Activated naive CD8-positive, alpha-beta T cell treated with anti-CD3 and anti-CD28 coated beads for 36 hours (primary cell): ENCODE data around the gene ATN1. TPM values are rescaled to one million over a fixed set of nuclear protein-coding genes. Genes with fewer than 3 reads are reported as not detected.

Source experiments
- DNase-seq: peaks from one replicate; pipeline ENCODE4 v3.0.0; 2021
- H3K27ac Mint-ChIP-seq: one replicate; pipeline ENCODE4 v1.8.0; 2022; ENCODE audit warnings: mild to moderate bottlenecking, moderate library complexity, mixed read lengths
- H3K27me3 Mint-ChIP-seq: one replicate; pipeline ENCODE4 v1.8.0; 2022; ENCODE audit warnings: mild to moderate bottlenecking, mixed read lengths
- H3K36me3 Mint-ChIP-seq: one replicate; pipeline ENCODE4 v1.8.0; 2021; ENCODE audit warnings: mild to moderate bottlenecking, mixed read lengths
- H3K4me1 Mint-ChIP-seq: one replicate; pipeline ENCODE4 v1.8.0; 2021; ENCODE audit warnings: mixed read lengths
- H3K4me3 Mint-ChIP-seq: one replicate; pipeline ENCODE4 v1.8.0; 2022; ENCODE audit warnings: mild to moderate bottlenecking, moderate library complexity, mixed read lengths
- H3K9me3 Mint-ChIP-seq: one replicate; pipeline ENCODE4 v1.8.0; 2022; ENCODE audit warnings: mixed read lengths
- total RNA-seq, 2 experiments: library from RNA; stranded (reverse); gene quantifications; one replicate each; pipeline ENCODE4 v1.2.3, GENCODE V29; 2021

The ATN1 gene
- total RNA-seq, 2 experiments from 2014 or later, result 27.6 to 28.5 TPM

DNA sequence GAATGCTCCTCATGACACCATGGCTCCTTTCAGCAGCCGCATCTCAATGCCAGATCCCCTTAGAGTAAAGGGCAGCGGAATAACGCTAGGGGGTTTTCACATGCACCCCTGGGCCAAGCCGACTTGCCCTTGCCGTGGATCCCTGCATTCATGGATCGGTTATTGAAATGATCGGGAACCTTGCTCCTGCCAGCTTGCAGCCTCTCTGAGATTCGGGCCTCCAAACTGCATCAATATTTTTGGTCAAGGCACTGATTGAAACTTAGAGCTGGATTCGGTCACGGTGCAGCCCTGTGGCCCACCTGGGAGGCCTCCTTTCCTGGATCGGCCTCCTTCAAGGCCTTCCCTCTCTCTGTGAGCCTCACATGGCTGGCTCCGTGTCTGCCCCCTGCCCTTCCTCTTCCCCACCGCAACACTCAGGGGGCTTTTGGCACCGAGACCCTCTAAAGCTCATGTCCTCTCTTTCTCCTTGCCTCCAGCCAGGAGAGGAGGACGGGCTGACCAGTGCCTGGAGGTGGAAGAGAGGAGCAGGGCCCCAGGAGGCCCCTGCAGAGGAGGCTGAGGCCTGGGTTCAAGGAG lies 25.2 kb downstream of the ATN1 start:
- Mint-ChIP-seq H3K27ac (peak overlapping the region; percentile 93), H3K27me3 (peaks cover 4% of the 10 kb centered on the region), H3K9me3 (no peaks in the 10 kb centered on the region), H3K4me3 (peak overlapping the region; percentile 100), H3K36me3 (peaks cover 64% of the 10 kb centered on the region), H3K4me1 (peaks cover 69% of the 10 kb centered on the region)
- no peak for DNase-seq

DNA sequence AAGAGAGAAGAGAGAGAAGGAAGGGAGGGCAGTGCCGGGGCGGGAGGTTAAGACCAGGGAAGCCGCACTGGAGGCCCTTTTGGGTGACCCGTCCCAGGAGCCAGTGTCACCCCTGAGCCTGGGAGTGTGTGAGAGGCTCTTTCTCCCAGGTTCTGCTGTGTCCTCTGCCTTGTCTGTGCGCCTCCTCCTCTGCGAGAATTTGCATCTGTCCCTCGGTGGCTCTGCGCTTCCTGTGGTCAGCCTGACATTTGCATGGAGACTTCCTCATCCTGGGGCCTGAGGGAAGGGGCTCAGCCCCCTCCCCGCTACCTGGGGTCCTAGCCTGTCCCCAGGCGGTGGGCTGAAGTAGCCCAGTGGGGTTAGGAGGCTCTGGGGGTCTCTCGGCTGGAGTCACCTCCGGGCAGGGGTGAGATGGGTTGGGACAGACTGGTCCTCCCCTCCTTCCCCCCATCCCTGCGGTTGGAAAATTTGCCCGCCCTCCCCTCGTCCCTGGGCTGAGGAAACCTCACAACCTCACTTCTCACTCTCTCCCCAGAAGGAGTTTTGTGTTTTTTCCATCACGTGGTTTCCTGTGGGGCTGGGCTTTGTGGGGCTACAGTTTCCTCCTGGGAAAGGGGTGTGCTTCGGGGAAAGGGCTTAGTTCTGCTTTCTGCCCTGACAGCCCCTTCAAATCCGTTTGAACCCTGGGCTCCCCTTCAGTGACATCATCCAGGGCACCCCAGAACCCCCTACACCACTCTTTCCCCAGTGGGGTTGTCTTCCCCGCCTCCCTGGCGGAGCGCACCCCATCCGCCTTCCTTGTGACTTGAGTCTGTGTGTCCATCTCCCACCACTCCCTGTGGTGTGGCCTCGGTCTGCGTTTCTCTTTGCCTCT lies 25.9 kb downstream of the ATN1 start:
- no peaks in the 10 kb centered on the region for H3K9me3 Mint-ChIP-seq
- peak; percentile 88 for DNase-seq
- peak overlapping the region; percentile 100 for H3K4me3 Mint-ChIP-seq
- H3K27ac Mint-ChIP-seq, result peak overlapping the region; percentile 93
- H3K36me3 Mint-ChIP-seq, result peaks cover 72% of the 10 kb centered on the region
- peaks cover 4% of the 10 kb centered on the region for H3K27me3 Mint-ChIP-seq
- H3K4me1 Mint-ChIP-seq, result peaks cover 69% of the 10 kb centered on the region

DNA sequence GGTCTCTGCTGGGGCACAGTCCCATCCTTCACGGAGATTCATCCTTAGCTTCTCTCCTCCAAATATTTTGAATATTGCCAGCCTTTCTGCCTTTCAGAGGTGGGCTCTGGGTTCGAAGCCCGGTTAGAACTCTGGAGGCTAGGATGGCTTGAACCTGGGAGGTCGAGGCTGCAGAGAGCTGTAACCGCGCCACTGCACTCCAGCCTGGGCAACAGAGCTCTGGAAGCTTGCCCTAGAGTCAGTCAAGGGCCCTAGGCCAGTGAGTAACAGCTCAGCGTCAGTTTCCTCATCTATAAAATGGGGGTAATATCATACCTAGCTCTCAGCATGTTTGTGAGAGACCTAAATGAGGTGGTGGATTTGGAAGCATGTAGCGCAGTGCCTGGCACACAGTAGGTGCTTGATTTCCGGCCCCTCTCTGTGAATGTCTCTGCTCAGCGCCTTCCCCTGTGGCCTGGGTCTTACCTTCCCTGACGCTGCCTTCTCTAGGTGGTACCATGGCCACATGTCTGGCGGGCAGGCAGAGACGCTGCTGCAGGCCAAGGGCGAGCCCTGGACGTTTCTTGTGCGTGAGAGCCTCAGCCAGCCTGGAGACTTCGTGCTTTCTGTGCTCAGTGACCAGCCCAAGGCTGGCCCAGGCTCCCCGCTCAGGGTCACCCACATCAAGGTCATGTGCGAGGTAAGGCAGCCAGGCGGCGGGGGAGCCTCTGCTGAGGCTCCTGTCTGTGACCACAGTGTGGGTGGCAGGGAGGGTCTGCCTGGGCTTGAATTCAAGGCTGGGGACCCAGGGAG lies 26.8 kb downstream of the ATN1 start:
- peaks cover 4% of the 10 kb centered on the region for H3K27me3 Mint-ChIP-seq
- H3K9me3 Mint-ChIP-seq, result no peaks in the 10 kb centered on the region
- peak overlapping the region; percentile 100 for H3K4me3 Mint-ChIP-seq
- no peak for DNase-seq
- peaks cover 68% of the 10 kb centered on the region for H3K4me1 Mint-ChIP-seq
- H3K36me3 Mint-ChIP-seq, result peaks cover 80% of the 10 kb centered on the region
- peak overlapping the region; percentile 93 for H3K27ac Mint-ChIP-seq

DNA sequence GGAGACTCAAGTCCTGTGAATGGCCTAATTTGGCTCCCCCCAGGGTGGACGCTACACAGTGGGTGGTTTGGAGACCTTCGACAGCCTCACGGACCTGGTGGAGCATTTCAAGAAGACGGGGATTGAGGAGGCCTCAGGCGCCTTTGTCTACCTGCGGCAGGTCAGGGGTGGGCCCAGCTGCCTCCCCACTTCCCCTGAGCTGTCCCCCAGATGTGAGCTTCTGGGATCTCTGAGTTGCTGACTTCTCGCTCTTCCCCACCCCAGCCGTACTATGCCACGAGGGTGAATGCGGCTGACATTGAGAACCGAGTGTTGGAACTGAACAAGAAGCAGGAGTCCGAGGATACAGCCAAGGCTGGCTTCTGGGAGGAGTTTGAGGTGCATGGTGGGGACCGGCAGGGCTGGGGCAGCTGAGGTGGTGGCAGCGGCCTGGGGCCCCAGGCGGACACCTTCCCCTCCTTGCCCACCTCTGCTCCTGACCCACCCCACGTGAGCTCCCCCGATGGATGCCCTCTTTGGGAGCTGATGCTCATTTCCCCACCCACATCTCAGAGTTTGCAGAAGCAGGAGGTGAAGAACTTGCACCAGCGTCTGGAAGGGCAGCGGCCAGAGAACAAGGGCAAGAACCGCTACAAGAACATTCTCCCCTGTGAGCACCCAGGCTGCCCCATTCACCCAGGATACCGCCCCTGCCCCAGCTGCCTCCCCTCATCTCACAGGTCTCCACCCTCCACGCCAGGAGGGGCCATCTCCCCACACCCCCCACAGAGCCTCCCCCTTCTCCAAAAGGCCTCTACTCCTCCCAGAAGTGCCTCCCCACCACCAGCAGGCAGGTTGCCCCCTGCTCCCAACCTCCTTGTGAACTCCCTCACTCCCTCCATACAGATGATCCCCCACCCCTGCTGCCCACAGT lies 27.6 kb downstream of the ATN1 start:
- H3K27ac Mint-ChIP-seq, result peak overlapping the region; percentile 93
- H3K9me3 Mint-ChIP-seq, result no peaks in the 10 kb centered on the region
- H3K36me3 Mint-ChIP-seq, result peaks cover 87% of the 10 kb centered on the region
- peaks cover 63% of the 10 kb centered on the region for H3K4me1 Mint-ChIP-seq
- no peak for DNase-seq
- H3K27me3 Mint-ChIP-seq, result peaks cover 4% of the 10 kb centered on the region
- H3K4me3 Mint-ChIP-seq, result peak overlapping the region; percentile 100

DNA sequence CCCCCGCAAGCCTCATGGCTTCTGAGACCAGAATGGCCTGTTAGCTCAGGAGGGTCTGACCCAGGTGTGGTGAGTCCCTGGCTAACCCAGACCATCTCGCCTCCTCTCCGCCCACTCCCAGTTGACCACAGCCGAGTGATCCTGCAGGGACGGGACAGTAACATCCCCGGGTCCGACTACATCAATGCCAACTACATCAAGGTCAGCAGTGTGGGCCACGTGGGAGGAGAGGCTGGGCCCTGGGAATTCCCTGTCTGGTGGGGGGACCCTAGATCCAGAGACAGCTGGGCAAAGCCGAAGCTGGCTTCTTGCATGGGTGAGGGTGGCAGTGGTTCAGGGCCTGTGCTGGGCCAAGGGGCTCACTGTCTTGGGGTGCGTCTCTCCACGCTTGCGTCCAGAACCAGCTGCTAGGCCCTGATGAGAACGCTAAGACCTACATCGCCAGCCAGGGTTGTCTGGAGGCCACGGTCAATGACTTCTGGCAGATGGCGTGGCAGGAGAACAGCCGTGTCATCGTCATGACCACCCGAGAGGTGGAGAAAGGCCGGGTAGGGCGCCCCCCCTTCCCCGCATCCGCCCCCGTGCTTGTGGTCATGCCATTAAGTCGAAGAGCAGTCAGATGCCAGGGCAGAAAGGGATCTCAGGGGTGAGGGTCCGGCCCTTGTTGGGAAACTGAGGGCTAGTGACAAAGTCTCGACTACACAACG lies 28.4 kb downstream of the ATN1 start:
- Mint-ChIP-seq H3K4me1 (peaks cover 66% of the 10 kb centered on the region), H3K4me3 (peak overlapping the region; percentile 100), H3K36me3 (peaks cover 95% of the 10 kb centered on the region), H3K27me3 (peaks cover 4% of the 10 kb centered on the region), H3K9me3 (no peaks in the 10 kb centered on the region), H3K27ac (peak overlapping the region; percentile 93)
- DNase-seq, result no peak

DNA sequence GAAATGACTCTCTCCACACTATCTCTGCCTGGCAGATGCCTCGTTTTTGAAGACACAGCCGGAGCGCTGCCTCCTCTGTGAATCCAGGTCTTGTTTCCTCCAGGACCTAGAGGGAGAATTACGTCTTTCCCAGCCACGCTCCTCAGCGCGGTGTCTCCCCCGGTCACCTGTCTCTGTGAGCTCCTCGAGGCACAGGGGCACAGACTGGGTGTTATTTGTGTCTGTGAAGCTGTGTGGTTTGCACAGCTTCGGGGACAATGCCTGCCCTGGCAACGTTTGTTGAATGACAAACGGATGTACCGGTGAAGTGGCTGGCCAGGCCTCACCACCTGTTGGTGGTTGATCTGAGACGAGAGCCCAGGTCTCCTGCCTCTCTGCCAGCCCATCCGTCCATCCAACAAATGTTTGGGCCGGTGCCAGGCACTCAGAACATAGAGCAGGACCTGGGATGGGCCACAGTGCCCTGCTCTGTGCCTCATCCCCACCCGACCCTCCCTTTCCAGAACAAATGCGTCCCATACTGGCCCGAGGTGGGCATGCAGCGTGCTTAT lies 29.5 kb downstream of the ATN1 start:
- peaks cover 77% of the 10 kb centered on the region for H3K4me1 Mint-ChIP-seq
- no peak for DNase-seq
- peak overlapping the region; percentile 100 for H3K4me3 Mint-ChIP-seq

DNA sequence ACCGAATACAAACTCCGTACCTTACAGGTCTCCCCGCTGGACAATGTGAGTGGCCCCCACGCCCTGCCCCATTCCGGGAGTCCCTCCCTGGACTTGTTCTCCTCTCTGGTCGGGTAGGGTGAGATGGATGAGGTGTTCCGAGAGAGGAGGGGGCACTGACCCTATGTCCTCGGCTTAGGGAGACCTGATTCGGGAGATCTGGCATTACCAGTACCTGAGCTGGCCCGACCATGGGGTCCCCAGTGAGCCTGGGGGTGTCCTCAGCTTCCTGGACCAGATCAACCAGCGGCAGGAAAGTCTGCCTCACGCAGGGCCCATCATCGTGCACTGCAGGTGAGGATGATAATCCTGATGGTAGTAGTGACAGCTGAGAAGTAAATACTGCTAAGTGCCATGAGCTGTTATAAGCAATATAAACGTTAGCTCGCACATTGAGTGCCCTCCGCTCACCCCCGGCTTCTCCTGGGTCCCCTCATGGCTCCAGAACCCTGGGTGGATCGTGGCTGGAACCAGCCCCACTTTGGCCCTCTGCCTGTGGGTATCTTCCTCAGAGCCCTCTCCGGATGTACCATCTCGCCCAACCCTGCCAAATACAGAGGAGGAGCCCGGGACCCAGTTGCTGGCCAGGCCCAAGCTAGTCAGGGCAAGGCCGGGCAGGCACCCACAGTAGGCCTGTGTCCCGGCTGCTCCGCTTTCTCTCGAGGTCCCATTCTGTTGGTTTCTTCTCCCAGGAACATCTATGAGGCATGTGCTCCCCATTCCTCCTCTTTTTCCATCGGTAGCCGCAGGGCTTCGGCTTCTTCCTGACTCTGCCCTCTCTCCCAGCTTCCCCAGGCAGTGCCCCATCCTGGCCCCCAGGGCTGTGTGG lies 30.2 kb downstream of the ATN1 start:
- no peaks in the 10 kb centered on the region for H3K9me3 Mint-ChIP-seq
- H3K4me1 Mint-ChIP-seq, result peaks cover 79% of the 10 kb centered on the region
- peaks cover 88% of the 10 kb centered on the region for H3K36me3 Mint-ChIP-seq
- peak overlapping the region; percentile 100 for H3K4me3 Mint-ChIP-seq
- no peak for DNase-seq
- peaks cover 4% of the 10 kb centered on the region for H3K27me3 Mint-ChIP-seq
- H3K27ac Mint-ChIP-seq, result peak overlapping the region; percentile 93

More for the DNA sequence above, 29.5 kb downstream of the ATN1 start:
- Mint-ChIP-seq H3K27me3 (peaks cover 4% of the 10 kb centered on the region), H3K36me3 (peaks cover 95% of the 10 kb centered on the region), H3K27ac (peak overlapping the region; percentile 93), H3K9me3 (no peaks in the 10 kb centered on the region)

DNA sequence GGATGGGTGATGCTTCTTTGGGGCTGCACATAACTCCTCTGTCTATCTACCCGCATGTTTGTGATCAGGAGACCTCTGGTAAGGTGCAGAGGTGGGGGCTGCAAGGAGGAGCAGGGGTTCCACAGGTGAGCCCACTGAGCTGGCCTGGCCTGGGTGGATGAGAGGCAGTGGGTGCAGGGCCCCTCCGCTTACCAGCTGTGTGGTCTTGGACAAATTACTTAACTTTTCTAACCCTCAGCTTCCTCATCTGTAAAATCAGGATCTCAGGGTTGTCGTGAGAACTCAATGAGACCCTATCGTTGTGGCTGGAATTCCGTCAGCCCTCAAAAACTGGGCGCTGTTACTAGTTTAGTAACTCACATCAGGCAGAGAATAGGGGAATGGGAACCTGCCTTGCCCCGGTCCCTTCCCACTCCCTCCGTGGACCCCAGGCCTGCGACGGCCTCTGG lies 30.9 kb downstream of the ATN1 start:
- Mint-ChIP-seq H3K27me3 (peaks cover 2% of the 10 kb centered on the region), H3K4me1 (peaks cover 74% of the 10 kb centered on the region), H3K4me3 (peak overlapping the region; percentile 100), H3K27ac (peak overlapping the region; percentile 93), H3K36me3 (peaks cover 81% of the 10 kb centered on the region), H3K9me3 (no peaks in the 10 kb centered on the region)
- no peak for DNase-seq

DNA sequence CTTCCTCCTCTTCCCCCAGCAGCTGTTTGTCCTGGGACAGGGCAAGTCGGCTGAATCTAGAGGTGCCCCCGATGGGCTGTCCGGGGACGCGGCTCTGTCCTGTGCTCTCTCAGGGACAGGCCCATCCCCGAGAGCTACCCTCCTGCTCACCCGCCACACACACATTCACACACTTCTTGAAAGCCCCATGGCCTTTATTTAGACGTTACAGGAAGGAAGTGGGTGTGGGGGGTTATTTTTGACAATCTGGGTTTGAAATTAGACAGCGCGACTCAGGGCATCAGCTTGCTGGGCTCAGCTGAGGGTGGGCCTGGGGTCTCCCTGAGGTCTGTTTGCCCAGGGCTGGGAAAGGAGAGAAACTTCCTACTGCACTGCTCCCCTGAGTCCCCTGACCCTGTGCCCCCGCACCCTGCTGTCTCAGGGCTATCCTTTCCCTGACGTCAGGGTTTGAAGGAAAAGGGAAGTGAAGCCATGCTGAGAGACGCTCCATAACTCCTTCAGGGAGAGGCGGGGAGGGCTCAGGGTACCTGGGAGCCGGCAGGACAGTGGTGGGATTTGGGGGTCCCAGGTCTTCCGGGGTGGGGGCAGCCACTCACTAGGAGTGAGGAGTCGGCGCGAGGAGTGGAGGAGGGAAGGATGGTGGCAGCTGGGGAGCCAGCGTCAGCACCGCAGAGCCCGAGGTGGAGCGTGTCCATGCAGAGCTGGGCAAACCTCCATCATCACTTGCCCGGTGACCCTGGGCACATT lies 31.5 kb downstream of the ATN1 start:
- peaks cover 71% of the 10 kb centered on the region for H3K4me1 Mint-ChIP-seq
- DNase-seq, result peak; percentile 71
- no peaks in the 10 kb centered on the region for H3K27me3 Mint-ChIP-seq
- peaks cover 75% of the 10 kb centered on the region for H3K36me3 Mint-ChIP-seq
- H3K9me3 Mint-ChIP-seq, result no peaks in the 10 kb centered on the region
- H3K4me3 Mint-ChIP-seq, result peak overlapping the region; percentile 100
- peak overlapping the region; percentile 93 for H3K27ac Mint-ChIP-seq

DNA sequence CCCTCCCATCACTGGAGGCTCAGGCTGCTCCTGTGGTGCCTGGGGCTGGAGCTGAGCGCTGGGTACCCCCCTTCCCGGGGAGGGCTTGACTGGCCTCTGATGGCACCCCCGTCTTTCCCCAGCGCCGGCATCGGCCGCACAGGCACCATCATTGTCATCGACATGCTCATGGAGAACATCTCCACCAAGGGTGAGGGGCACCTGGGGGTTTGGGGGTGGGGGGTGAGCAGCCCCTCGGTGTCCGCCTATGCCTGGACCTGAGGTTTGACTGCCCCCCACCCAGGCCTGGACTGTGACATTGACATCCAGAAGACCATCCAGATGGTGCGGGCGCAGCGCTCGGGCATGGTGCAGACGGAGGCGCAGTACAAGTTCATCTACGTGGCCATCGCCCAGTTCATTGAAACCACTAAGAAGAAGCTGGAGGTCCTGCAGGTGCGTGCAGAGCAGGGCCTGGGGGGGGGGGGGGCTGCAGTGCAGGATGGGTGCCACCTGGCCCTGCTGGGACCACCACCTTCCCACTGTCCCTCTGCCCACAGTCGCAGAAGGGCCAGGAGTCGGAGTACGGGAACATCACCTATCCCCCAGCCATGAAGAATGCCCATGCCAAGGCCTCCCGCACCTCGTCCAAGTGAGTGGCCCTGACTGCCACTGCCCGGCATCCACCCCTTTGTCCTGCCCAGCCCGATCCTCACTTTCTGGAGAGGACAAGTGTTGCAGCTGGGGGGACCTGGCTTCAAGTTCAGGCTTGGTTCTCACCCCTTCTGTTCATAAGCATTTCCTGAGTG lies 32.2 kb downstream of the ATN1 start:
- Mint-ChIP-seq H3K4me3 (peak overlapping the region; percentile 100), H3K9me3 (no peaks in the 10 kb centered on the region), H3K27me3 (no peaks in the 10 kb centered on the region), H3K4me1 (peaks cover 74% of the 10 kb centered on the region), H3K36me3 (peaks cover 68% of the 10 kb centered on the region), H3K27ac (peak overlapping the region; percentile 93)
- no peak for DNase-seq

DNA sequence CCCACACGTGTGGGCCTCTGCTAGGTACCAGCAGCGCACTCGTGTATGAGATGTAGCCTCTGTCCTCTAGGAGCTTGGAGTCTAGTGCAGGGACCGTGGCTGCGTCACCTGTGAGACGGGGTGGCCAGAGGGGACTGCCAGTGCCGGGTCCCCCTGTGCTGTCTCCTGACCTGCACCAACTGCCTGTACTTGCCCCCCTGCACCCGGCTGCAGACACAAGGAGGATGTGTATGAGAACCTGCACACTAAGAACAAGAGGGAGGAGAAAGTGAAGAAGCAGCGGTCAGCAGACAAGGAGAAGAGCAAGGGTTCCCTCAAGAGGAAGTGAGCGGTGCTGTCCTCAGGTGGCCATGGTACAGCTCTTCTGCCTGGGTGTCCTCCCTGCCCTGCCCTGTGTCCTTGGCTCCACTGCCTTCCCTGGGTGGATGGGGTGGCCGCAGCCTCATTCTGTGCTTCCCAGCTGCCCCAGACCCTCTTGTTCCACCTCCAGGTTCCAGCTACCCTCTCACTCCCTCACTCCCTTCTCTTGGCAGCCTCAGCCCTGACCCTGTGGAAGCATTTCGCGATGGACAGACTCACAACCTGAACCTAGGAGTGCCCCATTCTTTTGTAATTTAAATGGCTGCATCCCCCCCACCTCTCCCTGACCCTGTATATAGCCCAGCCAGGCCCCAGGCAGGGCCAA lies 33.0 kb downstream of the ATN1 start:
- H3K36me3 Mint-ChIP-seq, result peaks cover 68% of the 10 kb centered on the region
- H3K4me1 Mint-ChIP-seq, result peaks cover 75% of the 10 kb centered on the region
- no peaks in the 10 kb centered on the region for H3K9me3 Mint-ChIP-seq
- peak overlapping the region; percentile 93 for H3K27ac Mint-ChIP-seq
- no peaks in the 10 kb centered on the region for H3K27me3 Mint-ChIP-seq
- H3K4me3 Mint-ChIP-seq, result peak overlapping the region; percentile 100
- no peak for DNase-seq
